ENCODE data around the gene SLC44A3.

Gene SLC44A3, protein sequence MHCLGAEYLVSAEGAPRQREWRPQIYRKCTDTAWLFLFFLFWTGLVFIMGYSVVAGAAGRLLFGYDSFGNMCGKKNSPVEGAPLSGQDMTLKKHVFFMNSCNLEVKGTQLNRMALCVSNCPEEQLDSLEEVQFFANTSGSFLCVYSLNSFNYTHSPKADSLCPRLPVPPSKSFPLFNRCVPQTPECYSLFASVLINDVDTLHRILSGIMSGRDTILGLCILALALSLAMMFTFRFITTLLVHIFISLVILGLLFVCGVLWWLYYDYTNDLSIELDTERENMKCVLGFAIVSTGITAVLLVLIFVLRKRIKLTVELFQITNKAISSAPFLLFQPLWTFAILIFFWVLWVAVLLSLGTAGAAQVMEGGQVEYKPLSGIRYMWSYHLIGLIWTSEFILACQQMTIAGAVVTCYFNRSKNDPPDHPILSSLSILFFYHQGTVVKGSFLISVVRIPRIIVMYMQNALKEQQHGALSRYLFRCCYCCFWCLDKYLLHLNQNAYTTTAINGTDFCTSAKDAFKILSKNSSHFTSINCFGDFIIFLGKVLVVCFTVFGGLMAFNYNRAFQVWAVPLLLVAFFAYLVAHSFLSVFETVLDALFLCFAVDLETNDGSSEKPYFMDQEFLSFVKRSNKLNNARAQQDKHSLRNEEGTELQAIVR

GRCh38 chr1:94819945-94820746 is at the start of gene SLC44A3:
SLC44A3 (plus strand) TSS chr1:94820357; CDS start chr1:94820452, 95 bp downstream.
- no peak for TF ChIP-seq GATA3 (IDR thresholded peaks at IDR 0.05; ENCODE audit: low read depth, low read length)
- no peak for TF ChIP-seq GATA2 (IDR thresholded peaks at IDR 0.05; ENCODE audit: low read depth, low read length)

GRCh38 chr1:94772230-94772641 is 47.9 kb upstream of the SLC44A3 start:
- TF ChIP-seq GATA2 (IDR thresholded peaks at IDR 0.05; ENCODE audit: low read depth, low read length) (no peak), GATA3 (IDR thresholded peaks at IDR 0.05; ENCODE audit: low read depth, low read length) (no peak)

DNA sequence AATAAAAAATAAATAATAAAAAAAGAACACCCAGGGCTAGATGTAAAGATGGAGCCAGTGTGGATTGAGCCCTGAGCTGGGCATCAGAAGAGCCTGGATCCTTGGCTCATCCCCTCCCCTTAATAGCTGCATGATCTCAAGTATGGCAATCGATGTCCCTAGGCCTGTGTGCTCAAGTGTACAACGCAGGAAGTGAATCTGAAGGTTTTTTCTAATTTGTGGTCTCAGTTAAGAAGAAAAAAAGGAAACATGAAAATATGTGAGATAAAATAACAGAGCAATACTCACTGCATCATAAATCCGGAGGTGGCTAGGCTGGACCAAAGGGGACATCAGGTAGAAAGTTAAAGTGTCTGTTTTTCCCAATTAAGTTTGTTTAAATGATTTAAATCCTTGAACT is 47.3 kb upstream of the SLC44A3 start:
- TF ChIP-seq GATA2 (IDR thresholded peaks at IDR 0.05; ENCODE audit: low read depth, low read length): no peak

DNA sequence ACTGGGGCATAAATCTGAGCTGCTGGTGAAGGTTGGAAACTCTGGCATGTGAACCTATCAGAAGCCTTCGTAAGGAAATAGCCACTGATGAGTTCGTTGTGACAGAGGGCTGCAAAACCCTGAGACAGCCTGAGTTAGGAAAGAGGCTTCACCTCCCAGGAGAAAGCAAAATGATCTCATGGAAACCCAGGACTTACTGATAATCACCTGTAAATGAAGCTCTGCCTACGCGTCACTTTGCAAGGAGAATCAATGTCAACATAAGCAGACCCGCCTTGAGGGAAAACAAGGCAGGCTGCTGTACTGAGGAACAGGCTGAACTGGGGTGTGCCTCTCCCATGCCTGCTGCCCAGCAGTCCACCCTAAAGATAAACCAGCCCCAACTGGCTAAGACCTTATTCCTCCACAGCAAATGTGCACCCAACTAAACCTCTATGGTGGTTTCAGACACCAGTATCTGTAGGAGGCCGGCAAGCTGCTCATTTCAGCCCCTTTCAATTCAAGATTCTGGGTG is 46.8 kb upstream of the SLC44A3 start:
- TF ChIP-seq GATA2 (IDR thresholded peaks at IDR 0.05; ENCODE audit: low read depth, low read length): no peak
- TF ChIP-seq GATA3 (IDR thresholded peaks at IDR 0.05; ENCODE audit: low read depth, low read length): no peak

DNA sequence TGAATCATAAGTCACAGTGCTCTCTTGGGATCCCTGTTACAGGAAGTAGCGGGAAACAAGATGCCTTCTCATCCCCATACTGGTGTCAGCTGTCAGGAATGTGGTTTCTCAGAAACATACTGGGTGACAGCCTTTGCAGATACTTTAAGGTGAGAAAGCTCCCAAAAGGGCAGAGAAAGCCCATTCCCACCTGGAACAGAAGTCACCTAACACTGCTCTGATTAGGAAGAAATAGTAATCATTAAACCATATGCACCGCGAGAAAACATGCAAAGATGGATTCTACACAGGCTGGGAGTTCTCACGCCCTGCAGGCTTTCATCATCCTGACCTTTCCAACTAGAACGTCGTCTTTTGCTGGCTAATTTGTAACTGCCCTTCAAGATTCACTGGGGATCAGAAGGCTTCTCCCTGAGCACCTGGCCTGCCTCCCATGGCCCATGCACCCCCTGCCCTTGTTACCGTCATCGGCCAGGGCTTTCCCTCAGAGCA is 46.2 kb upstream of the SLC44A3 start:
- no peak for TF ChIP-seq GATA3 (IDR thresholded peaks at IDR 0.05; ENCODE audit: low read depth, low read length)
- TF ChIP-seq GATA2 (IDR thresholded peaks at IDR 0.05; ENCODE audit: low read depth, low read length): no peak

- no peak for TF ChIP-seq GATA2 (IDR thresholded peaks at IDR 0.05; ENCODE audit: low read depth, low read length)
- no peak for TF ChIP-seq GATA3 (IDR thresholded peaks at IDR 0.05; ENCODE audit: low read depth, low read length)
These were observed 43.7 kb upstream of the SLC44A3 start for GRCh38 chr1:94776474-94776873.

DNA sequence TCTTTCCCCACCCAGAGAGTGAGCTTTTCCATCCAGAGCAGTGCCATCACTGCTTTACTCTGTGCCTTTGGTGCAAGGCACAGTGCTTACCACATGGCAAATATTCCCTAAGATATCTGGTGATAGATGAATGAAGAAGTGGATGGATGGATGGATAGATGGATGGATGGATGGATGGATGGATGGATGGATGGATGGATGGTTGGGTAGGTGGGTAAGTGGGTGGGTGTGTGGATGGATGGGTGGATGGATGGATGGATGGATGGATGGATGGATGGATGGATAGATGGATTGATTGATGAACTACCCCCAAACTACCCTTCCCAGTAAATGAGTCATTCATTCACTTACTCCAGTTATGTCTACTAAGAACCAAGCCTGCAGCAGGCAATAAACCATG is 42.9 kb upstream of the SLC44A3 start:
- TF ChIP-seq GATA2 (IDR thresholded peaks at IDR 0.05; ENCODE audit: low read depth, low read length): no peak
- TF ChIP-seq GATA3 (IDR thresholded peaks at IDR 0.05; ENCODE audit: low read depth, low read length): no peak

- TF ChIP-seq GATA2 (IDR thresholded peaks at IDR 0.05; ENCODE audit: low read depth, low read length) (no peak), GATA3 (IDR thresholded peaks at IDR 0.05; ENCODE audit: low read depth, low read length) (no peak)
These were observed 41.3 kb upstream of the SLC44A3 start for GRCh38 chr1:94778808-94779207.

GRCh38 chr1:94783342-94784189 is 36.6 kb upstream of the SLC44A3 start:
- TF ChIP-seq GATA3 (IDR thresholded peaks at IDR 0.05; ENCODE audit: low read depth, low read length) (no peak), GATA2 (IDR thresholded peaks at IDR 0.05; ENCODE audit: low read depth, low read length) (no peak)

DNA sequence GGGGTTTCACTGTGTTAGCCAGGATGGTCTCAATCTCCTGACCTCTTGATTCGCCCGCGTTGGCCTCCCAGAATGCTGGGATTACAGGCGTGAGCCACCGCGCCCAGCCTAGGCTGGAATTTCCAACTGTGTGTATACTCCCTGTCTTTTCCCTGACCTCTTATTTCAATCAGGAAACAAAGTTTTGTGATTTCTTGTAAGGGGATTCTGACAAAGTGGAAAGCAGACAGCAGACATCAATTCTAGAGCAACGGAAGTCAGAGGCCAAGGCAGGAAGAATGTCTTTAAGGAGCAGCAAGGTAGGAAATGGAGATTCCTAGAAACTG is 36.0 kb upstream of the SLC44A3 start:
- no peak for TF ChIP-seq GATA3 (IDR thresholded peaks at IDR 0.05; ENCODE audit: low read depth, low read length)
- no peak for TF ChIP-seq GATA2 (IDR thresholded peaks at IDR 0.05; ENCODE audit: low read depth, low read length)

DNA sequence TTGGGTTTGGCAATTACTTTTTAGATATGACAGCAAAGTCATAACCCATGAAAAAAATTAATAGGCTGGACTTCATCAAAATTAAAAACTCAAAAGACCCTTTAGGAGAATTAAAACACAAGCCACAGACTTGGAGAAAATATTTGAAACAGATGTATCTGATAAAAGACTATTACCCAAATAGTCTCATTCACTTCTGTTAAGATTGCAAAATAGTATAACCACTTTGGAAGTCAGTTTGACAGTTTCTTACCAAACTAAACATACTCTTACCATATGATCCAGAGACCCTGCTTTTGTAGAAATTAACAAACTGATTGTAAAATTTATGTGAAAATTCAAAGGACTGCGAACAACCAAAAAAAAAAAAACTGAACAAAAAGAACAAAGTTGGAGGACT is 32.5 kb upstream of the SLC44A3 start:
- TF ChIP-seq GATA2 (IDR thresholded peaks at IDR 0.05; ENCODE audit: low read depth, low read length): no peak
- no peak for TF ChIP-seq GATA3 (IDR thresholded peaks at IDR 0.05; ENCODE audit: low read depth, low read length)

- TF ChIP-seq GATA3 (IDR thresholded peaks at IDR 0.05; ENCODE audit: low read depth, low read length) (no peak), GATA2 (IDR thresholded peaks at IDR 0.05; ENCODE audit: low read depth, low read length) (no peak)
These were observed 29.9 kb upstream of the SLC44A3 start for GRCh38 chr1:94790246-94790645.

DNA sequence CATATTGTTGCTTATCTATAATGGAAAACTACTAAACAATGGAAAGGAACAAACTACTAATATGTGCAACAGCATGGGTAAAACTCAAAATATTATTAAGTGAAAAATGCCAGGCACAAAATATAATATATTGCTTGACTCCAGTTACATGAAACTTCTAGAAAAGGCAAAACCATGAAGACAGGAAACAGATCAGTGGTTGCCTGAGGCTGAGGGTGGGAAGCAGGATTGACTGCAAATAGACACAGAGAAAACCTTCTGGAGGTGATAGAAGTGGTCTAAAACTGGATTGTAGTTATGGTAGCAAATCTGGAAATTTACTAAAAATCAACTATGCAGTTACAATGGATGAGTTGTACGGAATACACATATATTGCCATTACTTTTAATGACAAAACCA is 29.5 kb upstream of the SLC44A3 start:
- TF ChIP-seq GATA3 (IDR thresholded peaks at IDR 0.05; ENCODE audit: low read depth, low read length) (no peak), GATA2 (IDR thresholded peaks at IDR 0.05; ENCODE audit: low read depth, low read length) (no peak)
